ENCODE results near the gene WNK2.

WNK2 gene

GRCh38 chr9:93212409-93212808 is 28.5 kb downstream of the WNK2 start:
- FAIRE-seq, result no peak

GRCh38 chr9:93216073-93216365 is 32.1 kb downstream of the WNK2 start:
- FAIRE-seq (no peak), DNase-seq (ENCODE audit: insufficient read length, low spot score) (no peak)
- no peak for TF ChIP-seq CTCF (IDR thresholded peaks at IDR 0.05; ENCODE audit: insufficient read depth, missing control alignments)

More at GRCh38 chr9:93212409-93212808, 28.5 kb downstream of the WNK2 start:
- no peak for DNase-seq (ENCODE audit: insufficient read length, low spot score)
- TF ChIP-seq CTCF (IDR thresholded peaks at IDR 0.05; ENCODE audit: insufficient read depth, missing control alignments), result no peak

- TF ChIP-seq CTCF (IDR thresholded peaks at IDR 0.05; ENCODE audit: insufficient read depth, missing control alignments), result no peak
- DNase-seq (ENCODE audit: insufficient read length, low spot score) (no peak), FAIRE-seq (no peak)
Observed at GRCh38 chr9:93217706-93218105, 33.8 kb downstream of the WNK2 start.

GRCh38 chr9:93218161-93218560 is 34.2 kb downstream of the WNK2 start:
- DNase-seq (ENCODE audit: insufficient read length, low spot score) (no peak), FAIRE-seq (no peak)
- TF ChIP-seq CTCF (IDR thresholded peaks at IDR 0.05; ENCODE audit: insufficient read depth, missing control alignments), result no peak

- FAIRE-seq (no peak), DNase-seq (ENCODE audit: insufficient read length, low spot score) (no peak)
- TF ChIP-seq CTCF (IDR thresholded peaks at IDR 0.05; ENCODE audit: insufficient read depth, missing control alignments), result no peak
Observed at GRCh38 chr9:93218671-93219420, 34.9 kb downstream of the WNK2 start.

- no peak for TF ChIP-seq CTCF (IDR thresholded peaks at IDR 0.05; ENCODE audit: insufficient read depth, missing control alignments)
- FAIRE-seq (no peak), DNase-seq (ENCODE audit: insufficient read length, low spot score) (no peak)
Observed at GRCh38 chr9:93219692-93220091, 35.8 kb downstream of the WNK2 start.

GRCh38 chr9:93220627-93221026 is 36.7 kb downstream of the WNK2 start:
- no peak for FAIRE-seq
- TF ChIP-seq CTCF (IDR thresholded peaks at IDR 0.05; ENCODE audit: insufficient read depth, missing control alignments), result no peak
- DNase-seq (ENCODE audit: insufficient read length, low spot score), result no peak
